ENCODE measurements around the gene FES.

GRCh38 chr15:90857883-90858443, 26.3 kb upstream of the FES start:
- no peak for TF ChIP-seq POLR2AphosphoS5 (IDR thresholded peaks at IDR 0.05; ENCODE audit: low read depth, low read length)
- TF ChIP-seq, protein P1, sequence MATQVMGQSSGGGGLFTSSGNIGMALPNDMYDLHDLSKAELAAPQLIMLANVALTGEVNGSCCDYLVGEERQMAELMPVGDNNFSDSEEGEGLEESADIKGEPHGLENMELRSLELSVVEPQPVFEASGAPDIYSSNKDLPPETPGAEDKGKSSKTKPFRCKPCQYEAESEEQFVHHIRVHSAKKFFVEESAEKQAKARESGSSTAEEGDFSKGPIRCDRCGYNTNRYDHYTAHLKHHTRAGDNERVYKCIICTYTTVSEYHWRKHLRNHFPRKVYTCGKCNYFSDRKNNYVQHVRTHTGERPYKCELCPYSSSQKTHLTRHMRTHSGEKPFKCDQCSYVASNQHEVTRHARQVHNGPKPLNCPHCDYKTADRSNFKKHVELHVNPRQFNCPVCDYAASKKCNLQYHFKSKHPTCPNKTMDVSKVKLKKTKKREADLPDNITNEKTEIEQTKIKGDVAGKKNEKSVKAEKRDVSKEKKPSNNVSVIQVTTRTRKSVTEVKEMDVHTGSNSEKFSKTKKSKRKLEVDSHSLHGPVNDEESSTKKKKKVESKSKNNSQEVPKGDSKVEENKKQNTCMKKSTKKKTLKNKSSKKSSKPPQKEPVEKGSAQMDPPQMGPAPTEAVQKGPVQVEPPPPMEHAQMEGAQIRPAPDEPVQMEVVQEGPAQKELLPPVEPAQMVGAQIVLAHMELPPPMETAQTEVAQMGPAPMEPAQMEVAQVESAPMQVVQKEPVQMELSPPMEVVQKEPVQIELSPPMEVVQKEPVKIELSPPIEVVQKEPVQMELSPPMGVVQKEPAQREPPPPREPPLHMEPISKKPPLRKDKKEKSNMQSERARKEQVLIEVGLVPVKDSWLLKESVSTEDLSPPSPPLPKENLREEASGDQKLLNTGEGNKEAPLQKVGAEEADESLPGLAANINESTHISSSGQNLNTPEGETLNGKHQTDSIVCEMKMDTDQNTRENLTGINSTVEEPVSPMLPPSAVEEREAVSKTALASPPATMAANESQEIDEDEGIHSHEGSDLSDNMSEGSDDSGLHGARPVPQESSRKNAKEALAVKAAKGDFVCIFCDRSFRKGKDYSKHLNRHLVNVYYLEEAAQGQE (IDR thresholded peaks at IDR 0.05; ENCODE audit: insufficient read depth in 1 of 2, low read depth in 2 of 2, low read length in 2 of 2): no peak
- no peak for TF ChIP-seq TAF1 (IDR thresholded peaks at IDR 0.05; ENCODE audit: borderline replicate concordance, insufficient read depth, low read length)
- TF ChIP-seq SIN3A (IDR thresholded peaks at IDR 0.05; ENCODE audit: borderline replicate concordance, insufficient read depth, low read length): no peak
